Stimulated activated CD4-positive, alpha-beta T cell treated with anti-CD3 and anti-CD28 coated beads, Interleukin-4, amount 100 ng/mL, for 4 hours (primary cell): ENCODE results near the gene CCNI2.

Experiments used
- DNase-seq, 2 experiments: peaks; one replicate each; pipeline ENCODE4 v3.0.0-alpha.2; 2020

CCNI2 gene

GRCh38 chr5:132746954-132747615 is at the start of gene CCNI2:
TSS of gene CCNI2 (plus strand) at chr5:132747426. CDS start at chr5:132747496, 70 bp downstream.
- peak; percentile 67 to 74 for DNase-seq

GRCh38 chr5:132704875-132705274 is 42.4 kb upstream of the CCNI2 start:
- no peak for DNase-seq

GRCh38 chr5:132708645-132709044 is 38.6 kb upstream of the CCNI2 start:
- DNase-seq: no peak

GRCh38 chr5:132714456-132715307 is 32.5 kb upstream of the CCNI2 start:
- DNase-seq: no peak

- DNase-seq: no peak
These were observed 28.5 kb upstream of the CCNI2 start for GRCh38 chr5:132718544-132719312.

GRCh38 chr5:132725745-132726144 is 21.5 kb upstream of the CCNI2 start:
- DNase-seq: no peak

GRCh38 chr5:132729896-132730295 is 17.3 kb upstream of the CCNI2 start:
- no peak for DNase-seq

GRCh38 chr5:132733499-132734148 is 13.6 kb upstream of the CCNI2 start:
- no peak for DNase-seq

- no peak for DNase-seq
These were observed 12.5 kb upstream of the CCNI2 start for GRCh38 chr5:132734687-132735086.

- DNase-seq: peak; percentile 99
These were observed 10.1 kb upstream of the CCNI2 start, which contains the start of gene KIF3A for GRCh38 chr5:132736853-132737833. TSS of gene KIF3A (minus strand) at chr5:132737546. CDS start at chr5:132737419, 127 bp downstream.

GRCh38 chr5:132737982-132738681 is 9.1 kb upstream of the CCNI2 start:
- no peak for DNase-seq

- no peak for DNase-seq
These were observed 8.0 kb upstream of the CCNI2 start for GRCh38 chr5:132739232-132739631.

GRCh38 chr5:132742158-132742557 is 5.1 kb upstream of the CCNI2 start:
- no peak for DNase-seq

GRCh38 chr5:132742626-132743025 is 4.6 kb upstream of the CCNI2 start:
- no peak for DNase-seq

GRCh38 chr5:132744659-132745058 is 2.6 kb upstream of the CCNI2 start:
- DNase-seq: no peak

GRCh38 chr5:132746592-132746953 is 653 bp upstream of the CCNI2 start:
- DNase-seq: no peak

- DNase-seq: peak; percentile 45 to 61
These were observed 602 bp downstream of the CCNI2 start for GRCh38 chr5:132747616-132748440.

- DNase-seq: no peak
These were observed 1.3 kb downstream of the CCNI2 start for GRCh38 chr5:132748522-132749000.

GRCh38 chr5:132749506-132749905 is 2.3 kb downstream of the CCNI2 start:
- no peak for DNase-seq
